T-cell (primary cell): ENCODE data around the gene HSP90B1. TPM values are rescaled to one million over a fixed set of nuclear protein-coding genes. Genes with fewer than 3 reads are reported as not detected.

Source experiments
- ATAC-seq, 4 experiments: fragments of 200-7000 bp in 3 of 4; fragments of 150-1000 bp in 1 of 4; cut with Tn5 transposase; replicated peaks in 1 of 4; 1 replicate in 3 of 4; 2 replicates in 1 of 4; pipeline ENCODE4 v1.10.0; 2021; ENCODE audit warnings: moderate library complexity in 3 of 4, mild to moderate bottlenecking in 2 of 4, moderate number of reproducible peaks in 1 of 4
- CTCF ChIA-PET, 2 donors: fragments of 300-600 bp; sonication (Branson Sonifier 250); formaldehyde crosslinking; loops; one replicate each; lab custom pipeline; 2022; ENCODE audit warnings: antibody characterized with exemption in 2 of 2; lab: Charles Lee
- POLR2A ChIA-PET, 2 donors: fragments of 300-600 bp; sonication (Branson Sonifier 250); formaldehyde crosslinking; loops; one replicate each; lab custom pipeline; 2022; ENCODE audit warnings: antibody characterized with exemption in 2 of 2; lab: Charles Lee
- DNase-seq, 35 experiments: peaks; one replicate each; pipeline versions ENCODE4 v3.0.0 to v3.0.0-alpha.2; 2013 to 2023
- H3K27ac ChIP-seq: one replicate; pipeline ENCODE4 v1.5.1; 2013; ENCODE audit warnings: low read length
- H3K27me3 ChIP-seq, 2 experiments: replicated peaks in 1 of 2; 1 replicate in 1 of 2; 2 replicates in 1 of 2; pipeline versions ENCODE4 v1.6.1 to v1.7.0; 2013; ENCODE audit warnings: low read length in 1 of 2, mixed read lengths in 1 of 2; ENCODE audit not compliant: control insufficient read depth in 2 of 2, insufficient read depth in 2 of 2; ENCODE audit errors: extremely low read depth in 1 of 2
- H3K36me3 ChIP-seq, 2 donors: 1 replicate in 1 of 2; 2 replicates in 1 of 2; pipeline versions ENCODE4 v1.6.1 to v1.7.0; 2013; ENCODE audit warnings: low read length in 1 of 2; ENCODE audit not compliant: control insufficient read depth in 2 of 2, insufficient read depth in 1 of 2; ENCODE audit errors: extremely low read depth in 1 of 2
- H3K4me1 ChIP-seq, 2 experiments: 1 replicate in 1 of 2; 2 replicates in 1 of 2; pipeline versions ENCODE4 v1.6.1 to v1.7.0; 2013; ENCODE audit warnings: low read length in 2 of 2, mixed read lengths in 1 of 2; ENCODE audit not compliant: insufficient read depth in 2 of 2, control insufficient read depth in 1 of 2; ENCODE audit errors: extremely low read depth in 1 of 2
- H3K4me3 ChIP-seq, 2 donors: 1 replicate in 1 of 2; 2 replicates in 1 of 2; pipeline versions ENCODE4 v1.5.1 to v1.7.0; 2013; ENCODE audit warnings: mild to moderate bottlenecking in 2 of 2, low read length in 1 of 2, moderate library complexity in 1 of 2; ENCODE audit not compliant: control insufficient read depth in 1 of 2; ENCODE audit errors: extremely low read depth in 1 of 2
- H3K9me3 ChIP-seq: 2 replicates; pipeline ENCODE4 v1.7.0; 2013
- H3K27ac Mint-ChIP-seq, 2 donors: one replicate each; pipeline ENCODE4 v1.8.0; 2020 to 2021; ENCODE audit warnings: mild to moderate bottlenecking in 2 of 2, mixed read lengths in 2 of 2
- H3K27me3 Mint-ChIP-seq, 2 donors: one replicate each; pipeline ENCODE4 v1.8.0; 2021 to 2022; ENCODE audit warnings: mixed read lengths in 2 of 2
- H3K36me3 Mint-ChIP-seq: one replicate; pipeline ENCODE4 v1.8.0; 2021; ENCODE audit warnings: mixed read lengths
- H3K4me1 Mint-ChIP-seq, 3 donors: one replicate each; pipeline ENCODE4 v1.8.0; 2020 to 2022; ENCODE audit warnings: mixed read lengths in 3 of 3, mild to moderate bottlenecking in 1 of 3
- H3K4me3 Mint-ChIP-seq, 3 donors: one replicate each; pipeline ENCODE4 v1.8.0; 2020 to 2022; ENCODE audit warnings: mild to moderate bottlenecking in 3 of 3, mixed read lengths in 3 of 3, moderate library complexity in 3 of 3
- H3K9me3 Mint-ChIP-seq, 3 donors: one replicate each; pipeline ENCODE4 v1.8.0; 2020 to 2022; ENCODE audit warnings: mixed read lengths in 3 of 3
- WGBS: methylation state at CpG from one replicate; pipeline ENCODE4 v1.1.5; 2013; ENCODE audit warnings: missing lambda C conversion rate; ENCODE audit not compliant: insufficient coverage; 5-methylcytosine and 5-hydroxymethylcytosine counted together
- total RNA-seq, 35 experiments: library from RNA in 6 of 35; stranded (reverse) in 6 of 35; fragments of 120-200 nt in 1 of 35; gene quantifications; one replicate each; pipeline versions ENCODE4 v1.2.1 to v1.2.4 and lab custom pipeline; 2013 to 2026

Gene HSP90B1
- total RNA-seq, 5 donors from 2014 or later (not counting 1 experiment from before 2014, with no cell fraction given): 240 to 310 (median 290) TPM

- WGBS: 0% methylated on average over 1 of the region's 4 CpGs
- Mint-ChIP-seq H3K4me3 (no peak overlapping the region), H3K4me1 (peaks cover 6 to 11% (median 7%) of the 10 kb centered on the region in 3 donors), H3K27ac (no peak overlapping the region), H3K9me3 (no peaks in the 10 kb centered on the region), H3K36me3 (peaks cover under 1% of the 10 kb centered on the region), H3K27me3 (no peaks in the 10 kb centered on the region)
- ChIA-PET CTCF (interaction anchor here in 1 of 2 donors (2.1 kb wide), 1 partner anchor 223 kb away, joined by 9 read pairs; no protein-coding TSS in a partner anchor), POLR2A (interaction anchor here in 1 of 2 donors (0.7 kb wide), 1 partner anchor 26 kb away, joined by 5 read pairs; no protein-coding TSS in a partner anchor)
- no peaks in the 10 kb centered on the region for H3K9me3 ChIP-seq
- H3K4me1 ChIP-seq: no peaks in the 10 kb centered on the region
- no peak overlapping the region for H3K27ac ChIP-seq
- H3K4me3 ChIP-seq: no peak overlapping the region
- no peak for ATAC-seq
- DNase-seq: no peak
- H3K27me3 ChIP-seq: no peaks in the 10 kb centered on the region
- H3K36me3 ChIP-seq: no peaks in the 10 kb centered on the region
These were observed 43.9 kb upstream of the HSP90B1 start for GRCh38 chr12:103886195-103886797.

DNA sequence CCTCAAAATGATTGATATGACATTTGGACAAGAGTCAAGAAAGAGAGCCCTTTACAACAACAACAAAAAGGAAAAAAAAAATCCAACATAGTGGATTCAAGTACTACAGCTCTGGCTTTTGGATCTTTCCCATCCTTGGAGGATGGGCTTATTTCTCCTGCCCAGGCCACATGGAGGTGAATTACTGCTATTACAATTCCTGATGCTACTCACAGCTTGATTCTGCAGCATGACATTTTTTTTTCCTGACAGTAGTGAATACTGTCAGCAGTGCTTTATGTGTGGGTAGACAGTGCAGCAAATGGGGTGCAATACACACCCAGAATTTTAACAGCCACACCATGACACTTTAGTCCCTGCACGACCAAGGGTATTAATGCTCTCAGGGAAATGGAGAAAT, 42.5 kb upstream of the HSP90B1 start:
- ChIA-PET CTCF (interaction anchor here (0.6 to 2.1 kb wide), 3 partner anchors 69 to 222 kb away, joined by 3 to 9 read pairs (median 6); a partner anchor contains a TSS), POLR2A (interaction anchor here in 1 of 2 donors (0.6 kb wide), 1 partner anchor 38 kb away, joined by 7 read pairs; no protein-coding TSS in a partner anchor)
- Mint-ChIP-seq H3K4me1 (peaks cover 6 to 11% (median 7%) of the 10 kb centered on the region in 3 donors), H3K27me3 (no peaks in the 10 kb centered on the region), H3K4me3 (no peak overlapping the region), H3K9me3 (no peaks in the 10 kb centered on the region), H3K36me3 (peaks cover 3% of the 10 kb centered on the region), H3K27ac (no peak overlapping the region)
- DNase-seq: no peak
- no peak for ATAC-seq
- H3K36me3 ChIP-seq: no peaks in the 10 kb centered on the region
- no peaks in the 10 kb centered on the region for H3K9me3 ChIP-seq
- no CpG with 5 or more reads among the region's 1 CpG for WGBS
- no peak overlapping the region for H3K27ac ChIP-seq
- H3K4me1 ChIP-seq: no peaks in the 10 kb centered on the region
- H3K27me3 ChIP-seq: no peaks in the 10 kb centered on the region
- no peak overlapping the region for H3K4me3 ChIP-seq

DNA sequence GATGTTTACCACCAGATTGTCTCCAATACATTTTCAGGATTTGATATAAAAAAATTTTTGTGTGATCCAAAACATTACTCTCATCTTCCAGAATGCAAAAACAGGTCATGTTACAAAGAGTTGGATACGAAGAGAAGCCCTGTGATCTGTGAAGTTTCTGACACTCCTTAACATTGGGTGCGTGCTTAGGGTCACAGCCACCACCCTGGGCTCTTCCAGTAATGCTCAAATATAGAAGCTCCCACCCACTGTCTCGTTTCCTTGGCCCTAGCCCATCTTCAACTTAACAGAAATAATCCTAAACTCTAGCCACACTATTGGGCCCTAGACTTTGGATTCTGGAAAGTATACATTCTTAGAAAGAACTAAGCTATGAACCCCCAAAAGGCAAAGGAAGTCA, 32.9 kb upstream of the HSP90B1 start:
- Mint-ChIP-seq H3K4me3 (no peak overlapping the region), H3K27me3 (no peaks in the 10 kb centered on the region), H3K4me1 (peaks cover 24 to 33% (median 28%) of the 10 kb centered on the region in 3 donors), H3K36me3 (no peaks in the 10 kb centered on the region), H3K27ac (no peak overlapping the region), H3K9me3 (no peaks in the 10 kb centered on the region)
- DNase-seq: no peak
- no peak for ATAC-seq
- Histone ChIP-seq H3K27me3 (no peaks in the 10 kb centered on the region), H3K4me1 (peaks cover 7 to 19% of the 10 kb centered on the region in 2 experiments), H3K4me3 (no peak overlapping the region), H3K36me3 (no peaks in the 10 kb centered on the region), H3K27ac (no peak overlapping the region), H3K9me3 (no peaks in the 10 kb centered on the region)
- 75% methylated on average over 2 of the region's 3 CpGs for WGBS
- CTCF ChIA-PET: no interaction called here
- POLR2A ChIA-PET: interaction anchor here (0.6 to 0.7 kb wide), 2 partner anchors 31 to 68 kb away, joined by 3 to 4 read pairs; no protein-coding TSS in a partner anchor

- Mint-ChIP-seq H3K9me3 (peaks cover 0 to 3% (median 0%) of the 10 kb centered on the region in 3 donors), H3K4me1 (peaks cover 59 to 67% (median 63%) of the 10 kb centered on the region in 3 donors), H3K27ac (peak overlapping the region; percentile 87 to 94), H3K27me3 (no peaks in the 10 kb centered on the region), H3K4me3 (peak overlapping the region; percentile 44 to 74 (median 51)), H3K36me3 (no peaks in the 10 kb centered on the region)
- Histone ChIP-seq H3K4me1 (peaks cover 18 to 47% of the 10 kb centered on the region in 2 experiments), H3K36me3 (no peaks in the 10 kb centered on the region), H3K27me3 (no peaks in the 10 kb centered on the region), H3K4me3 (peak overlapping the region; percentile 4 to 35), H3K9me3 (no peaks in the 10 kb centered on the region), H3K27ac (peak overlapping the region; percentile 71)
- CTCF ChIA-PET: interaction anchor here (0.5 to 1.3 kb wide), 4 partner anchors 17 to 27 kb away, joined by 3 to 5 read pairs (median 3); no protein-coding TSS in a partner anchor
- ATAC-seq (peak; percentile 91 to 99 (median 97)), DNase-seq (peak; percentile 34 to 86 (median 63))
- POLR2A ChIA-PET: interaction anchor here (0.6 to 2.5 kb wide), 6 partner anchors 10 to 419 kb away, joined by 3 to 11 read pairs (median 5); partner anchors contain the start of gene HSP90B1 (in 1 of the 2)
- WGBS: 7% methylated on average over 3 of the region's 7 CpGs
These were observed 28.6 kb upstream of the HSP90B1 start for GRCh38 chr12:103901518-103902173.

DNA sequence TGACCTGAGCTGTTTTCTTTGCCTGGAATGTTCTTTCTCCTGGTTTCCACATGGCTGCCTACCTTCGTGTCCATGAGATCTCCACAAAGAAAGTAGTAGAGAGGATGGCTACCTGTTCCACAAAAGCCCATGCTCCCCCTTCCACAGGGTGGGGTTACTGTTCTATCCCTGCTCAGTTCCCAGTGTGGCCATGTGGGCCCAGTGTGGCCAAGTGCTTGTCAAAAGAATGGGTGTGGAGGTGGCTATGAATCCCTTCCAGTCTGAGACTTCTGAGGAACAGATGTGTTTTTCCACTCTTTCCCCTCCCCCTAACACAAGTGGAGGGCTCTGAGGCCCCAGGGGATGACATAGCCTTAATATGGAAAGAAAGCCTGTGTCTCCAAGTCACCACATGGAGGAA, 26.2 kb upstream of the HSP90B1 start:
- no peaks in the 10 kb centered on the region for H3K27me3 Mint-ChIP-seq
- H3K4me3 Mint-ChIP-seq: peak overlapping the region in 1 of 3 donors; percentile 3
- no peaks in the 10 kb centered on the region for H3K36me3 Mint-ChIP-seq
- ChIA-PET CTCF (interaction anchor here in 1 of 2 donors (1.0 kb wide), 1 partner anchor 190 kb away, joined by 3 read pairs; no protein-coding TSS in a partner anchor), POLR2A (no interaction called here)
- no CpG with 5 or more reads among the region's 1 CpG for WGBS
- Histone ChIP-seq H3K36me3 (no peaks in the 10 kb centered on the region), H3K4me3 (no peak overlapping the region), H3K4me1 (peaks cover 22 to 54% of the 10 kb centered on the region in 2 experiments), H3K27me3 (no peaks in the 10 kb centered on the region), H3K27ac (peak overlapping the region; percentile 4), H3K9me3 (no peaks in the 10 kb centered on the region)
- peaks cover 0 to 3% (median 0%) of the 10 kb centered on the region in 3 donors for H3K9me3 Mint-ChIP-seq
- ATAC-seq: no peak
- peaks cover 73 to 83% (median 76%) of the 10 kb centered on the region in 3 donors for H3K4me1 Mint-ChIP-seq
- peak overlapping the region; percentile 82 to 94 for H3K27ac Mint-ChIP-seq
- DNase-seq: no peak

- Mint-ChIP-seq H3K36me3 (no peaks in the 10 kb centered on the region), H3K4me1 (peaks cover 70 to 79% (median 71%) of the 10 kb centered on the region in 3 donors), H3K4me3 (peak overlapping the region in 1 of 3 donors; percentile 46), H3K27ac (peak overlapping the region; percentile 81 to 90), H3K27me3 (no peaks in the 10 kb centered on the region), H3K9me3 (peaks cover 0 to 3% (median 0%) of the 10 kb centered on the region in 3 donors)
- ATAC-seq (no peak), DNase-seq (peak in 1 of 35 experiments; percentile 16)
- Histone ChIP-seq H3K9me3 (no peaks in the 10 kb centered on the region), H3K27me3 (no peaks in the 10 kb centered on the region), H3K36me3 (no peaks in the 10 kb centered on the region), H3K4me1 (peaks cover 19 to 49% of the 10 kb centered on the region in 2 experiments), H3K4me3 (no peak overlapping the region), H3K27ac (peak overlapping the region; percentile 43)
- ChIA-PET CTCF (no interaction called here), POLR2A (interaction anchor here (0.6 kb wide), 2 partner anchors 46 to 85 kb away, joined by 3 to 5 read pairs; no protein-coding TSS in a partner anchor)
- 35% methylated on average over 2 of the region's 4 CpGs for WGBS
These were observed 24.4 kb upstream of the HSP90B1 start for GRCh38 chr12:103905730-103906349.
